Medulla oblongata (tissue), 1 donor: ENCODE results near the gene ABCB6.

Experiments
- DNase-seq: peaks from one replicate; pipeline ENCODE4 v3.0.0-alpha.2; 2015; ENCODE audit errors: extremely low spot score

ABCB6 gene

DNA sequence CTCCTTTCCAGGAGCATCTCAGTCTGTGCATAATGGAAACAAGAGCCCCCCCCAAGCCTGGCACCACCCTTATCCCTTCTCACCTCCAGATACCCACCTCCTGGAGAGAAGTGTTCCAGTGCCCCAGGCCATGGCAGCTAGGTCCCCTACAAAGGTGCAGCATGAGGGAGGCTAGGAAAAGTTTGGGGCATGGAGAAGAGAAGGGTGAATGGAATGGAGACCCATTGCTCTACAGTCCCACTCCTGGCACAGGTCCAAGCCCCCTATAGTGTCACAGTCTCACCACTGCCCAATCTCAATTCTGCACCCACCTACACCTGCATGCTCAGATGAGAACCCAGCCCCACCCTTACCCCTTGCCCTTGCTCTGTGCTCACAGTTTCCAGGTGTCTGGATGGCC is 49.8 kb downstream of the ABCB6 start:
- no peak for DNase-seq

GRCh38 chr2:219168526-219168925 is 50.2 kb downstream of the ABCB6 start:
- no peak for DNase-seq

DNA sequence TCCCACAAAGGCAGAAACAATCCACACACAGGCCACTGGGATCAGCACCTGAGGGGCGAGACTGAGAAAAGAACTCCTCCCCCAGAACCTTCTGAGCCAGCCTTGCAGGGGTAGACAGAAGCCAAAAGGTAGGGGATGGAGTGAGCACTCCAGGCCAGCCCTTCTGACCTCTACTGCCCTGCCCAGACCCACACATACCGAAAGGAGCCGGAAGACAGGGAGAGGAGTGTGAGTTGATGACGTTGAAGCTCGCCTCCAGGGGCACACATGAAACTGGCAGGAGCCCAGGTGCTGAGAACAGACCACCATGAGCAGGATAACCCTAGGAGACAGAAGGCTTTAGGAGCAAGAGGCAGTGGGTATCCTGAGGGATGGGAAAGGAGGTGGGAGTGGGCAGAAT is 50.8 kb downstream of the ABCB6 start:
- no peak for DNase-seq

DNA sequence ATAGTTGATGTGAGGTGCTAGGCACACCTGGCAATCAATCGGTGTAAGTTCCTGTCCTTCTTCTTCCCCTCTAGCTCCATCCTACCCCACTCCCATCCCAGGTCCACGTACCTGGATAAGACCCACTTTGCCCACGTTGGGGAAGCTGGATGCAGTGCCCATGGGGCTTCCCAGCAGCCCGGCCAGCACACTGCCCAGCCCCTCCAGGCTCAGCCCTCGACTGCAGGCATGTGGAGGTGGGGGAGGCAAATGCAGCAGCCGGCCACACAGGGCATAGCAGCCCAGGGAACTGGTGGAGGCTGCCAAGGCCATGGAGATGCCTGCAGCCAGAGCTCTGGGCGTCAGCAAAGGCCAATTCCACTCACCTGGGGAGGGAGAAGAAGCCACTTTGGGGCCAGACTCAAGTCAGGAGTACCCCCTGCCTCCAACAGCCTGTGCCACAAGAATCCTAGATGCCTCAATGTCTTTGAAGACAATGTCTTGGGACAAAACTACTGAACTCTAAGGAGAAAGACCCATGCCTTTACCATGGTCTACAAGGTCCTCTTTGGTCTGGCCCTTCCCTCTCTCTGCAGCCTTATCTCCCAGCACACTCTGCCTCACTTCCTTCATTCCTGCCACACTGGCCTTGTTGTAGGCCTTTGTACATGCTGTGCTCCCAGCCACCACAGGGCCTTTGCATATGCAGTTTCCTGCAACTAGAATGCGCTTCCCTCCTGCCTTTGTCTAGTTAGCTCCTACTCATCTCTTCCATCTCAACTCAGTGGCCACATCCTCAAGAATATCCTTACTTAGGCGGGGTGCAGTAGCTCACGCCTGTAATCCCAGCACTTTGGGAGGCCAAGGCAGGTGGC is 53.5 kb downstream of the ABCB6 start:
- no peak for DNase-seq

- DNase-seq, result no peak
Observed at GRCh38 chr2:219163156-219163555, 55.6 kb downstream of the ABCB6 start.

- DNase-seq, result no peak
Observed at GRCh38 chr2:219161097-219161496, 57.7 kb downstream of the ABCB6 start.

- DNase-seq, result peak; percentile 96
Observed at GRCh38 chr2:219160186-219161017, 58.4 kb downstream of the ABCB6 start, which contains the start of gene NHEJ1. TSS of gene NHEJ1 (minus strand) at chr2:219160815. CDS start at chr2:219158362, 2,453 bp downstream.
